ELF-1 (cell line): Measurements from ENCODE around the gene HMCN1.

Source experiments
- DNase-seq: peaks from one replicate; pipeline ENCODE4 v3.0.0-alpha.2; 2016; ENCODE audit warnings: low read depth, low spot score

HMCN1 gene

GRCh38 chr1:186026946-186027345 is 292.8 kb downstream of the HMCN1 start:
- DNase-seq: no peak

- DNase-seq: no peak
Observed at GRCh38 chr1:186027621-186028020, 293.4 kb downstream of the HMCN1 start.

- no peak for DNase-seq
Observed at GRCh38 chr1:186030453-186030852, 296.3 kb downstream of the HMCN1 start.

GRCh38 chr1:186033847-186034271 is 299.7 kb downstream of the HMCN1 start:
- DNase-seq: no peak

- no peak for DNase-seq
Observed at GRCh38 chr1:186042230-186042629, 308.0 kb downstream of the HMCN1 start.

- DNase-seq: no peak
Observed at GRCh38 chr1:186043296-186043695, 309.1 kb downstream of the HMCN1 start.

- DNase-seq: no peak
Observed at GRCh38 chr1:186044079-186044685, 310.0 kb downstream of the HMCN1 start.

- DNase-seq: no peak
Observed at GRCh38 chr1:186046437-186047211, 312.4 kb downstream of the HMCN1 start.

- DNase-seq: no peak
Observed at GRCh38 chr1:186050360-186050759, 316.2 kb downstream of the HMCN1 start.

GRCh38 chr1:186054003-186054402 is 319.8 kb downstream of the HMCN1 start:
- no peak for DNase-seq

- no peak for DNase-seq
Observed at GRCh38 chr1:186054932-186055331, 320.7 kb downstream of the HMCN1 start.

GRCh38 chr1:186055846-186056245 is 321.7 kb downstream of the HMCN1 start:
- no peak for DNase-seq

GRCh38 chr1:186057086-186057485 is 322.9 kb downstream of the HMCN1 start:
- DNase-seq: no peak

GRCh38 chr1:186059311-186059710 is 325.1 kb downstream of the HMCN1 start:
- DNase-seq: no peak

GRCh38 chr1:186059752-186060151 is 325.6 kb downstream of the HMCN1 start:
- DNase-seq: no peak

GRCh38 chr1:186060226-186060625 is 326.0 kb downstream of the HMCN1 start:
- DNase-seq: no peak

GRCh38 chr1:186063091-186063657 is 329.0 kb downstream of the HMCN1 start:
- DNase-seq: no peak

- DNase-seq: no peak
Observed at GRCh38 chr1:186066411-186066810, 332.2 kb downstream of the HMCN1 start.

GRCh38 chr1:186073697-186074096 is 339.5 kb downstream of the HMCN1 start:
- no peak for DNase-seq

GRCh38 chr1:186076006-186076405 is 341.8 kb downstream of the HMCN1 start:
- DNase-seq: no peak

- DNase-seq: no peak
Observed at GRCh38 chr1:186078245-186078644, 344.1 kb downstream of the HMCN1 start.

- DNase-seq: no peak
Observed at GRCh38 chr1:186079084-186079684, 345.0 kb downstream of the HMCN1 start.
